HG02973 (cell line): ENCODE results near the gene ARMC2.
A peak's percentile ranks its signal among the peaks of the same experiment; 100 is the strongest.
"Not testable (repeated sequence)": the region's sequence is repeated elsewhere in the genome, so short reads cannot be mapped to it uniquely, and the experiment has no call there.

Experiments used
- ATAC-seq: cut with Tn5 transposase; IDR thresholded peaks from one replicate; pipeline ENCODE4 v1.9.1; 2021; ENCODE audit warnings: moderate library complexity; ENCODE audit not compliant: unreplicated experiment

The ARMC2 gene, protein sequence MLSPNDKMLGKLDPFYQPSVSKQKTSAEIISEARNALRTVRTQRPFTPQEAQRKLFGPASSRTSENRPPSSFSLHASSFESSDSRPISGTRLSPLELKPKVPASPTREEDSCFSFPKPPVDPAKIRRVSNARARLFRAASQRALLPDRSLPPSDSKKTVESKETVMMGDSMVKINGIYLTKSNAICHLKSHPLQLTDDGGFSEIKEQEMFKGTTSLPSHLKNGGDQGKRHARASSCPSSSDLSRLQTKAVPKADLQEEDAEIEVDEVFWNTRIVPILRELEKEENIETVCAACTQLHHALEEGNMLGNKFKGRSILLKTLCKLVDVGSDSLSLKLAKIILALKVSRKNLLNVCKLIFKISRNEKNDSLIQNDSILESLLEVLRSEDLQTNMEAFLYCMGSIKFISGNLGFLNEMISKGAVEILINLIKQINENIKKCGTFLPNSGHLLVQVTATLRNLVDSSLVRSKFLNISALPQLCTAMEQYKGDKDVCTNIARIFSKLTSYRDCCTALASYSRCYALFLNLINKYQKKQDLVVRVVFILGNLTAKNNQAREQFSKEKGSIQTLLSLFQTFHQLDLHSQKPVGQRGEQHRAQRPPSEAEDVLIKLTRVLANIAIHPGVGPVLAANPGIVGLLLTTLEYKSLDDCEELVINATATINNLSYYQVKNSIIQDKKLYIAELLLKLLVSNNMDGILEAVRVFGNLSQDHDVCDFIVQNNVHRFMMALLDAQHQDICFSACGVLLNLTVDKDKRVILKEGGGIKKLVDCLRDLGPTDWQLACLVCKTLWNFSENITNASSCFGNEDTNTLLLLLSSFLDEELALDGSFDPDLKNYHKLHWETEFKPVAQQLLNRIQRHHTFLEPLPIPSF

DNA sequence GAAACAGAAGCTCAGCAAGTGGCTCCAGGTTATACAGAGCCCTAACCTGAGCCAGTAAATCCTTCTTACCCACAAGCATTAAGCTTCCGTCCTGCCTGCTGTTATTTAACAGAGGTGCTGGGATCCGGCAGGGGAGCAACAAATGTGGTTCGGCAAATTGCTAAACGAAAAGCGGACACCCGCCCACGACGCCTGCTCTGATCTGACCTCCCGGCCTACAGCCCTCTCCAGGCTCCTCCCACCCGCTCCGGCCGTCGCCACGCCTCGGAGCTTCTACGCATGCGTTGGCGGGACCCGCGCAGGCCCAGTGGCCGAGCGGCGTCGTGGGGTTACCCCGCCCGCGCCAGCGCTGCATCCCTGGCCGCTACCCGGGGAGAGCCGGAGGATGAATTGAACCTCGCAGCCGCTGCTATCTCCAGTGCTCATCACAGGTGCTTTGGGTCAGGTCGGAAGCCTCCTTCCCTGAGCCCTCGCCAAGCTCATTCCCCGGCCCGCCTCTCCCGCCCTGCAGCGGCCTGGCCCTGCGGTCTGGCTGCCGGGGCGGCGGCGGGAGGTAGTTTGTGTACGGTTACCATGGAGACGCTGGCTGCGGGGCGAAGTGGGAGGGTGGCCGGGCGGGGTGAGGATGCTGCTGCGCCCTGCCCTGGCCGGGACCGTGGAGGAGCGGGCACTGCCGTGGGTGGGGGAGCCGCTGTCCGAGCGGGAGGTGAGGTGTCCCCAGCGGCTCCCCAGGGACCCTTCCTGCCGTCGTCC, at the start of gene ARMC2:
ARMC2 (plus strand) TSS at position 307 of the 753 bp plus-strand sequence. CDS start 5,846 bp downstream, outside the sequence.
- ATAC-seq, result peak; percentile 92

DNA sequence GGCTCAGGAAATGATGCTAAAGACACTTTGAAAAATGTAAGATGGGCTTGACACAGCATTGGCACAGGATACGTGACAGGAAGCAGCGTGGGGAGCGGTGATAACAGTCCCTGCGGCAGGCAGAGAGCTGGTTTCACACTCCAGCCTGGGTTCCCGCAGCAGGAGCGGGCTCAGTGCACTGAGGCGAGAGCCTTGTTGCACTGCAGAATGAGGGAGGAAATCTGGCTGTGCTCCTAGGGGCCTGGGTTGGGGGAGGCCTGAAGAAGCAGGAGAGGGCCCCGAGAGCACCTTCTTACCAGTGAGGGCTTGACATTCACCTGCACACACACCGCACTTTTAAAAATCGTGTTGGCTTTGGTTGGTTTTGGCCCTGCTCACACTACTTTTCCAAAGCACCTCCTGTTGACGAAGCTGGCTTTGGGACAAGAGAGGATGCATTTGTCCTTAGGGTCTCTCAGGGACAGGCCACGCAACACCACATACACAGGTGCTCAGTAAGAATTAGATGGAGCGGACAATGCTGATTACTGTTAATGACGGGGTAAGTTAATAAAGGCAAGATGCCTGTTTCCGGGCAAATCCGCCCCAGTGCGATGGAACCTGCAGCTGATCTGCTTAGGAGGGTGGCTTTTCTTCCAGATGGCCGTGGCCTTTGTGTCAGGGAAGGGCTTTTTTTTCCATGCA, 49.4 kb upstream of the ARMC2 start:
- ATAC-seq, result no peak

DNA sequence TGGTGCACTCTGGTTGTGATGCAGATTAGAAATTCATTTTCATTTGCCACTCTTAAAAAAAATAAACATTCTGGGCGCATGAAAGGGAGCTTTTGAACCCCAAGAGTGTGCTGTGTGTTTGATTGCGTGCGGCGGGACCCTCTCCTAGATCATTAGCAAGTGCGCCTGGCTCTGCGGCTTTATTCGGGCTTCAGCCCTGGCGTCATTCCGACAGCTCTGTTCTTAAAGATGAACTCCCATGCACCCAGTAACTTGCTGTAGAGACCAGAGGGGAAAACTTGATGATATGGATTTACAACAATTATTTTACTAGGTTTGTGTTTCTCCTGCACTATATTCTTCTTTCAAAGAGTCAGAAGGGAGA, 48.9 kb upstream of the ARMC2 start:
- no peak for ATAC-seq

GRCh38 chr6:108799791-108800190, 48.4 kb upstream of the ARMC2 start:
- ATAC-seq, result no peak

DNA sequence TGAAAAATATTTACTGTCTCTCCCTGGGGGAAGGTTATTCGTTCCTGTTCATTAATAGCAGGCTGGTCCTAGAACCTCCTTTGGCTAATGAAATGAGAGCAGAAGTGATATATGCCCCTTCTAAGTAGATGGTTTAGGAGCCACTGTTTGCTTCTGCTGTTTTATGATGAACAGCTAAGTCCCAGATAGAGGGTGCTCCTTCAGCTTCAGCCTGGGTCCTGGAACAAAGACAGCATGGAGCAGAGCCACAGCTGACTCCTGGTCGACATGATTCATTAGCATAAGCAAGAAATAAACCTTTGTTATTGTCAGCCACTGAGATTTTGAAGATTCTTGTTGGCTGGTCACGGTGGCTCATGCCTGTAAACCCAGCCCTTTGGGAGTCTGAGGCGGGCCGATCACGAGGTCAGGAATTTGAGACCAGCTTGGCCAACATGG, 47.8 kb upstream of the ARMC2 start:
- no peak for ATAC-seq

- ATAC-seq, result no peak
Measured at GRCh38 chr6:108801366-108801765, 46.9 kb upstream of the ARMC2 start.

- ATAC-seq, result no peak
Measured at GRCh38 chr6:108803982-108804490, 44.2 kb upstream of the ARMC2 start.

GRCh38 chr6:108804956-108805355, 43.3 kb upstream of the ARMC2 start:
- ATAC-seq, result no peak

DNA sequence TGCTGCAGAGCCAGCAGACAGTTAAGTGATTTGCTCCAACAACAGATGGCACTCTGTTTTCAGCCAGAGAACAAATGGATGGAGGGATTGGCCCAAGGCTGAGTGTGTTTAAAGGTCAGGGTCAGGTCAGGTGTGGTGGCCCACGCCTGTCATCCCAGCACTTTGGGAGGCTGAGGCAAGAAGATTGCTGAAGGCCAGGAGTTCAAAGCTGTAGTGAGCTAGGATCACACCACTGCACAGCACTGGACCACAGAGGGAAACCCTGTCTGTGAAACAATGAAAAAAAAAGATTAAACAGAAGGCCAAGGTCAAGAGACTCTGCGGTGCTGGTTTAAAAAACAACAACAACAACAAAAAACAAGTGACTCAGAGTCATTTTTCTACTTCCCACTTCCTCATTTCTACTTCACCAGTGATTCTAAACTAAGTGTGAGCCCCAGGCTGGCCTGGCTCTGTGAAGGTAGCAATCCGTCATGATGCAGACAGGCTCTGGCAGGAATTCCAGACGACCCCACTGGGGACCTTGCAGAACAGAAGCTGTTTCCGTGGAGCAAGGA, 42.5 kb upstream of the ARMC2 start:
- ATAC-seq, result peak; percentile 71

DNA sequence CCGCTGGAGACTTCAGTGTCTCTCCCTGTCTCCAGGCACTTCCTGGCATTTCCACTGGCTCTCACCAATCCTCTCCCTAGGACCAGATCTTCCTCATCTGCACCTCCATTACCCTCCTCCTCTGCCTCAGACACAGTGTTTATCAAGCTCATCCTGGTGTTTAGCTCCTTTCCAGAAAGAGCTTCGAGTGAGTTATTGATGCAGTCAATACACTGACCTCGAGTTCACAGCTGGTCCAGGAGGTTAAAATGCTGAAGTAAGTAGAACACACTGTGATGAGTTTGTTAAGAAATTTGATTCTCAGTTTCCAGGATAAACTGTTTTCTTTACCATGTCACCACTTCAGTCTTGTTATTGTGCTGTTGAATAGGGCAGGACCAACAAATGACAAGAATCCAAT, 42.1 kb upstream of the ARMC2 start:
- peak; percentile 14 for ATAC-seq

DNA sequence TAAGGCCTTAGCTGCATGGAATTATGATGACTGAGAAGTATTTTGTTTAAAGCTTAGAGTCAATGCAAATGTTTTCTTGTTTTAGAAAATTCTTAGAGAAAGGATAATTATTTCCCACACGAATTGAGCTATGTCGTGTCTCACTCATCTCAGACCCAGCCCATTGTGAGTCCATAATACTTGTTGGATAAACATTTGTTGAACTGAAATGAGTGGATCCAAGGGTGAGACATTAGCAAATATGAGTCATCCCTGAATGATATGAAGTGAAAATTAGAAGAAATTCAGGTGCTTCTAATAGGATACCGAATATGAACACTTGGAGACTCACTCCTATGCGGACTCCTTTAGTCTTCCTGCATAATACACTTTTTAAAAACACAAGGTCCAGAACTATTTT, 41.6 kb upstream of the ARMC2 start:
- ATAC-seq, result no peak

DNA sequence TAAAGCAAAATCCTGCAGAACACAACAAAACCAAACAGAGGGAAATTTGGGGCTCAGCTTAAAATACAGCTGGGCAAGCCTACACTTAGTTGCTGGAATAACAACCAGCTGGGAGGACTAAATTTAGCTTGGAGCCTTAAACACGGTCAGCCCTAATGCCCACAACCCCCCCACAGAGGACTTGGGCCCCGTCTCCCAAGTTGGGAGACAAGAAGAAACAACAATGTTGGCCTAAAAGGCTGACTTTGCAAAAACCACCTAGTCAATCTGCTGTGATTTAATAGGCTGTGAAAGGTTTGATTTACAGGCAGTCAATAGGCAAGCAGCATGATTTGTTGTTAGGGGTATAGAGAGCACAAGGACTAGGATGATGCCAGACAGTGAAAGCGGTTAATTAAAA, 40.3 kb upstream of the ARMC2 start:
- no peak for ATAC-seq

GRCh38 chr6:108809211-108809610, 39.0 kb upstream of the ARMC2 start:
- no peak for ATAC-seq

DNA sequence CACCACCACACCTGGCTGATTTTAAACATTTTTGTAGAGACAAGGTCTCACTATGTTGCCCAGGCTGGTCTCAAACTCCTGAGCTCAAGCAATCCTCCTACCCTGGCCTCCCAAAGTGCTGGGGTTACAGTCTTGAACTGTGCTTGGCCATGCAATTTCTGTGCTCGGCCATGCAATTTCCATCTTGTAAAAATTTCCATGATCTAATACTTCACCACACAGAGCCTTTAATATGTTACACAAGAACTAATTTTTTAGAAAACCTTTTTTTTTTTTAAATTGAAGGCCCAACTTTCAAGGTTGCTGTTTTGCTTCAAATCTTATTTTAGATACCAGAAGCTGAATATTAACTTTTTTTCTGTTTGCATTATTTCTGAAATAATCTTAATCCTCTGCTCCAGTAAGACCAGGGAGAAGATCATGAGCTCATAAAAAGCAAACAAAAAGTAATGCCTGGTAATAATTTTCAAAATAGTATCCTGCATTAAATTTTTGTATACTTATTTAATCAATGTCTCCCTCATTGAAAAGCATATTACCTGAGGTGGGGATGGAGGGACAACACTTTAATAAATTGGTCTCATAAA, 38.1 kb upstream of the ARMC2 start:
- no peak for ATAC-seq

DNA sequence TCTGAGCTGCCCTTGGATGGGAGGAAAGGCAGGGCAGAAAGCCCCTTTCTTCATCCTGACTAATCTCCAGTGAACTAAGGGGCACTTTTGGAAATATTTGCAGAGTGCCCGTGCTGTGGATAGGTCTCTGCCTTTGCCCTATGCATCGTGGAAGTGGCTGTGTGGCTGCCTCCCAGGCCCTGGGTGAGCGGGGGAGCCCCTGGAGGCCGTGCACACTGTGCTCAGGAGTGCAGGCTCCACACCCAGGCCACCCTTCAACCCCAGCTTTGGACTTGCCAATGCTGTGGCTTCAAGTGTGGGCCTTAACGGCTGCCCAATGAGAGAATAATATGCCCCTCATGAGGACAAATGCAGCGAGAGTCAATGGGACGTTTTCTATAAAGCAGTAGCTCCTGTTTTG, 36.7 kb upstream of the ARMC2 start:
- no peak for ATAC-seq

- ATAC-seq, result not testable (repeated sequence)
Measured at GRCh38 chr6:108813218-108813617, 35.0 kb upstream of the ARMC2 start.

DNA sequence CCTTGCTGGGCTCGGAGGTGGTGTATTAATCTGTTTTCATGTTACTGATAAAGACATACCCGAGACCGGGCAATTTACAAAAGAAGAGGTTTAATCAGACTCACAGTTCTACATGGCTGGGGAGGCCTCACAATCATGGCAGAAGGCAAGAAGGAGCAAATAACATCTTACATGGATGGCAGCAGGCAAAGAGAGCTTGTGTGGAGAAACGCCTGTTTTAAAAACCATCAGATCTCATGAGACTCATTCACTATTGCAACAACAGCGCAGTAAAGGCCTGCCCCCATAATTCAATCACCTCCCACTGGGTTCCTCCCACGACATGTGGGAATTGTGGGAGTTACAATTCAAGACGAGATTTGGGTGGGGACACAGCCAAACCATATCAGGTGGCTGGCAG, 30.9 kb upstream of the ARMC2 start:
- ATAC-seq, result not testable (repeated sequence)

DNA sequence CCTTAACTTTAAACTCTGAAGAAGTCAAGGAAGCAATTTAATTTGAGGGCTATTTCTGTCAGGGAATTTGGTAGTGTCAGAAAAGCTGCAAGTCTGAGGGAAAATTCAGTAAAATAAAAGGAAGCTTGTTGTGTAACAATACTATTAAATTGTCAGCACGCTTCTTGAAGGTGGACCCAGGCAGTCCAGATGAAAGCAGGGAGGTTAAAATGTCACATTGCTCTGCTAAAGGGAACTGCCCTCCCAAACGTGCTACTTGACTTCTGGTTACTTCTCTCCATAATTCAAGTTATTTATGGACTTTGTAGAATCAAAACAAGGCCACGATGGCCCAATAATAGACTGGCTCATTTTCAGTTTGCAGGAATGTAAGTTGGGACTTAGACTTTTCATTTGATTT, 28.2 kb upstream of the ARMC2 start:
- no peak for ATAC-seq

GRCh38 chr6:108822401-108822800, 25.8 kb upstream of the ARMC2 start:
- ATAC-seq, result no peak

GRCh38 chr6:108825326-108825725, 22.9 kb upstream of the ARMC2 start:
- ATAC-seq, result no peak
